Gastrocnemius medialis (tissue), 4 donors: ENCODE results near the gene SHCBP1L.

ENCODE experiments used
- CTCF ChIP-seq, 5 experiments: fragments of 450-650 bp in 3 of 5; fragments of 200-600 bp in 2 of 5; sonication (generic) in 2 of 5; IDR thresholded peaks in 4 of 5; conservative IDR thresholded peaks in 1 of 5; 1 replicate in 4 of 5; 2 replicates in 1 of 5; pipeline ENCODE4 v1.5.1; 2016 to 2019; ENCODE audit warnings: antibody characterized with exemption in 5 of 5, mild to moderate bottlenecking in 3 of 5, moderate library complexity in 3 of 5
- POLR2A ChIP-seq, 2 donors: fragments of 450-650 bp; IDR thresholded peaks; one replicate each; pipeline ENCODE4 v1.6.1; 2017; ENCODE audit warnings: antibody characterized with exemption in 2 of 2, mild to moderate bottlenecking in 2 of 2, moderate library complexity in 2 of 2

GRCh38 chr1:182965096-182965495 lies 12.1 kb upstream of the SHCBP1L start:
- TF ChIP-seq POLR2A (IDR thresholded peaks at IDR 0.05): no peak
- TF ChIP-seq CTCF (IDR thresholded peaks at IDR 0.05 in 4 of 5, conservative IDR thresholded peaks at IDR 0.05 in 1 of 5): no peak
